WTC11 (cell line): ENCODE results near the gene SPINK6.

Source experiments
- CREB1 ChIP-seq: sonication (generic); formaldehyde crosslinking; IDR thresholded peaks from 2 replicates; pipeline ENCODE4 v1.8.0; 2023; ENCODE audit warnings: mild to moderate bottlenecking, missing genetic modification reagents
- ETV6 ChIP-seq: sonication (generic); formaldehyde crosslinking; IDR thresholded peaks from 2 replicates; pipeline ENCODE4 v1.8.1; 2022; ENCODE audit warnings: mild to moderate bottlenecking, missing genetic modification reagents
- FOXK1 ChIP-seq: sonication (generic); formaldehyde crosslinking; IDR thresholded peaks from 2 replicates; pipeline ENCODE4 v1.8.0; 2022; ENCODE audit warnings: mild to moderate bottlenecking, moderate library complexity, missing genetic modification reagents
- JAZF1 ChIP-seq: fragments of 250-450 bp; sonication (Bioruptor Pico); IDR thresholded peaks from 2 replicates; pipeline ENCODE4 v1.9.0; 2021; ENCODE audit warnings: moderate library complexity, mild to moderate bottlenecking, inconsistent platforms
- JUN ChIP-seq: sonication (generic); formaldehyde crosslinking; IDR thresholded peaks from 2 replicates; pipeline ENCODE4 v1.8.0; 2023; ENCODE audit warnings: mild to moderate bottlenecking, missing genetic modification reagents
- NR3C1 ChIP-seq: sonication (generic); formaldehyde crosslinking; conservative IDR thresholded peaks from 2 replicates; pipeline ENCODE4 v1.8.1; 2023; ENCODE audit warnings: low read depth, mild to moderate bottlenecking, missing genetic modification reagents
- SOX15 ChIP-seq: fragments of 250-450 bp; sonication (Bioruptor Pico); IDR thresholded peaks from 2 replicates; pipeline ENCODE4 v1.9.0; 2021; ENCODE audit warnings: mild to moderate bottlenecking
- ZNF121 ChIP-seq: sonication (generic); formaldehyde crosslinking; IDR thresholded peaks from 2 replicates; pipeline ENCODE4 v1.8.0; 2023; ENCODE audit warnings: missing genetic modification reagents
- ZNF232 ChIP-seq: sonication (generic); formaldehyde crosslinking; IDR thresholded peaks from 2 replicates; pipeline ENCODE4 v1.8.0; 2022; ENCODE audit warnings: mild to moderate bottlenecking, missing genetic modification reagents
- TF ChIP-seq, protein P1 (sequence below): fragments of 200-600 bp; IDR thresholded peaks from 2 replicates; pipeline ENCODE4 v1.8.0; 2022; ENCODE audit warnings: antibody characterized with exemption
- TF ChIP-seq, protein P2 (sequence below): sonication (generic); formaldehyde crosslinking; IDR thresholded peaks from 2 replicates; pipeline ENCODE4 v1.8.0; 2023; ENCODE audit warnings: missing genetic modification reagents
- TF ChIP-seq, protein P3 (sequence below): sonication (generic); formaldehyde crosslinking; conservative IDR thresholded peaks from 2 replicates; pipeline ENCODE4 v1.8.1; 2022; ENCODE audit warnings: mild to moderate bottlenecking, missing genetic modification reagents
- TF ChIP-seq, protein P4 (sequence below): sonication (generic); formaldehyde crosslinking; IDR thresholded peaks from 2 replicates; pipeline ENCODE4 v1.8.1; 2022; ENCODE audit warnings: low read depth, missing genetic modification reagents, borderline replicate concordance
- TF ChIP-seq, protein P5 (sequence below): sonication (generic); formaldehyde crosslinking; IDR thresholded peaks from 2 replicates; pipeline ENCODE4 v1.8.0; 2022; ENCODE audit warnings: missing genetic modification reagents

DNA sequence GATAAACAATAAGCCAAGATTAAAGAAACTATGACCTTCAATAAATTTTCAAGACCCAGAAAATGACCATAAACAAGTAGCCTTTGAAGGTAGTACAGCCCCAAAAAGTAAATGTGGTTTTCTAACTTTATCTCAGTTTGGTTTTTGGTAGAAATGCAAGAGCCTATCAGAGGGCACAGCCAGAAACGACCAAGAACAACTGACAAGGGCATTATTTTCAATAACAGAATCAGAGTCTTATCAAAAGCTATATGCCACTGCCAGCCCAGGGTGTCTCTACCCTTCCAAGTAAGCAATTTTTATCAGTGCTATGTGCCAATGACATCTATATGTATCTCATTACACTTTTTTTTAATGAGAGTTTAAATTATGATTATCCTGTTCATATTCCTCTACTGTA is 11.8 kb upstream of the SPINK6 start:
- TF ChIP-seq, protein P1, sequence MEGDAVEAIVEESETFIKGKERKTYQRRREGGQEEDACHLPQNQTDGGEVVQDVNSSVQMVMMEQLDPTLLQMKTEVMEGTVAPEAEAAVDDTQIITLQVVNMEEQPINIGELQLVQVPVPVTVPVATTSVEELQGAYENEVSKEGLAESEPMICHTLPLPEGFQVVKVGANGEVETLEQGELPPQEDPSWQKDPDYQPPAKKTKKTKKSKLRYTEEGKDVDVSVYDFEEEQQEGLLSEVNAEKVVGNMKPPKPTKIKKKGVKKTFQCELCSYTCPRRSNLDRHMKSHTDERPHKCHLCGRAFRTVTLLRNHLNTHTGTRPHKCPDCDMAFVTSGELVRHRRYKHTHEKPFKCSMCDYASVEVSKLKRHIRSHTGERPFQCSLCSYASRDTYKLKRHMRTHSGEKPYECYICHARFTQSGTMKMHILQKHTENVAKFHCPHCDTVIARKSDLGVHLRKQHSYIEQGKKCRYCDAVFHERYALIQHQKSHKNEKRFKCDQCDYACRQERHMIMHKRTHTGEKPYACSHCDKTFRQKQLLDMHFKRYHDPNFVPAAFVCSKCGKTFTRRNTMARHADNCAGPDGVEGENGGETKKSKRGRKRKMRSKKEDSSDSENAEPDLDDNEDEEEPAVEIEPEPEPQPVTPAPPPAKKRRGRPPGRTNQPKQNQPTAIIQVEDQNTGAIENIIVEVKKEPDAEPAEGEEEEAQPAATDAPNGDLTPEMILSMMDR = no peak
- TF ChIP-seq ETV6 (CRISPR knock-in tag) = no peak
- TF ChIP-seq ZNF121 (CRISPR knock-in tag) = no peak
- TF ChIP-seq JUN = no peak
- no peak for TF ChIP-seq FOXK1 (CRISPR knock-in tag)
- no peak for TF ChIP-seq SOX15
- TF ChIP-seq, protein P2, sequence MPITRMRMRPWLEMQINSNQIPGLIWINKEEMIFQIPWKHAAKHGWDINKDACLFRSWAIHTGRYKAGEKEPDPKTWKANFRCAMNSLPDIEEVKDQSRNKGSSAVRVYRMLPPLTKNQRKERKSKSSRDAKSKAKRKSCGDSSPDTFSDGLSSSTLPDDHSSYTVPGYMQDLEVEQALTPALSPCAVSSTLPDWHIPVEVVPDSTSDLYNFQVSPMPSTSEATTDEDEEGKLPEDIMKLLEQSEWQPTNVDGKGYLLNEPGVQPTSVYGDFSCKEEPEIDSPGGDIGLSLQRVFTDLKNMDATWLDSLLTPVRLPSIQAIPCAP (CRISPR knock-in tag) = no peak
- TF ChIP-seq, protein P3, sequence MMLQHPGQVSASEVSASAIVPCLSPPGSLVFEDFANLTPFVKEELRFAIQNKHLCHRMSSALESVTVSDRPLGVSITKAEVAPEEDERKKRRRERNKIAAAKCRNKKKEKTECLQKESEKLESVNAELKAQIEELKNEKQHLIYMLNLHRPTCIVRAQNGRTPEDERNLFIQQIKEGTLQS (CRISPR knock-in tag) = no peak
- no peak for TF ChIP-seq NR3C1 (CRISPR knock-in tag)
- TF ChIP-seq, protein P4, sequence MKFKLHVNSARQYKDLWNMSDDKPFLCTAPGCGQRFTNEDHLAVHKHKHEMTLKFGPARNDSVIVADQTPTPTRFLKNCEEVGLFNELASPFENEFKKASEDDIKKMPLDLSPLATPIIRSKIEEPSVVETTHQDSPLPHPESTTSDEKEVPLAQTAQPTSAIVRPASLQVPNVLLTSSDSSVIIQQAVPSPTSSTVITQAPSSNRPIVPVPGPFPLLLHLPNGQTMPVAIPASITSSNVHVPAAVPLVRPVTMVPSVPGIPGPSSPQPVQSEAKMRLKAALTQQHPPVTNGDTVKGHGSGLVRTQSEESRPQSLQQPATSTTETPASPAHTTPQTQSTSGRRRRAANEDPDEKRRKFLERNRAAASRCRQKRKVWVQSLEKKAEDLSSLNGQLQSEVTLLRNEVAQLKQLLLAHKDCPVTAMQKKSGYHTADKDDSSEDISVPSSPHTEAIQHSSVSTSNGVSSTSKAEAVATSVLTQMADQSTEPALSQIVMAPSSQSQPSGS (CRISPR knock-in tag) = no peak
- no peak for TF ChIP-seq ZNF232 (CRISPR knock-in tag)
- TF ChIP-seq, protein P5, sequence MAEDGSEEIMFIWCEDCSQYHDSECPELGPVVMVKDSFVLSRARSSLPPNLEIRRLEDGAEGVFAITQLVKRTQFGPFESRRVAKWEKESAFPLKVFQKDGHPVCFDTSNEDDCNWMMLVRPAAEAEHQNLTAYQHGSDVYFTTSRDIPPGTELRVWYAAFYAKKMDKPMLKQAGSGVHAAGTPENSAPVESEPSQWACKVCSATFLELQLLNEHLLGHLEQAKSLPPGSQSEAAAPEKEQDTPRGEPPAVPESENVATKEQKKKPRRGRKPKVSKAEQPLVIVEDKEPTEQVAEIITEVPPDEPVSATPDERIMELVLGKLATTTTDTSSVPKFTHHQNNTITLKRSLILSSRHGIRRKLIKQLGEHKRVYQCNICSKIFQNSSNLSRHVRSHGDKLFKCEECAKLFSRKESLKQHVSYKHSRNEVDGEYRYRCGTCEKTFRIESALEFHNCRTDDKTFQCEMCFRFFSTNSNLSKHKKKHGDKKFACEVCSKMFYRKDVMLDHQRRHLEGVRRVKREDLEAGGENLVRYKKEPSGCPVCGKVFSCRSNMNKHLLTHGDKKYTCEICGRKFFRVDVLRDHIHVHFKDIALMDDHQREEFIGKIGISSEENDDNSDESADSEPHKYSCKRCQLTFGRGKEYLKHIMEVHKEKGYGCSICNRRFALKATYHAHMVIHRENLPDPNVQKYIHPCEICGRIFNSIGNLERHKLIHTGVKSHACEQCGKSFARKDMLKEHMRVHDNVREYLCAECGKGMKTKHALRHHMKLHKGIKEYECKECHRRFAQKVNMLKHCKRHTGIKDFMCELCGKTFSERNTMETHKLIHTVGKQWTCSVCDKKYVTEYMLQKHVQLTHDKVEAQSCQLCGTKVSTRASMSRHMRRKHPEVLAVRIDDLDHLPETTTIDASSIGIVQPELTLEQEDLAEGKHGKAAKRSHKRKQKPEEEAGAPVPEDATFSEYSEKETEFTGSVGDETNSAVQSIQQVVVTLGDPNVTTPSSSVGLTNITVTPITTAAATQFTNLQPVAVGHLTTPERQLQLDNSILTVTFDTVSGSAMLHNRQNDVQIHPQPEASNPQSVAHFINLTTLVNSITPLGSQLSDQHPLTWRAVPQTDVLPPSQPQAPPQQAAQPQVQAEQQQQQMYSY (CRISPR knock-in tag) = no peak
- no peak for TF ChIP-seq CREB1 (CRISPR knock-in tag)
- no peak for TF ChIP-seq JAZF1 (CRISPR knock-in tag)
